GM19438 (cell line): ENCODE data around the gene EGFL8.
"Not testable (repeated sequence)": the region's sequence is repeated elsewhere in the genome, so short reads cannot be mapped to it uniquely, and the experiment has no call there.

Experiments
- ATAC-seq: cut with Tn5 transposase; IDR thresholded peaks from one replicate; pipeline ENCODE4 v1.9.1; 2021; ENCODE audit warnings: low read depth; ENCODE audit not compliant: unreplicated experiment

Gene EGFL8

GRCh38 chr6:32182555-32182981, 18.2 kb downstream of the EGFL8 start:
- ATAC-seq = no peak

DNA sequence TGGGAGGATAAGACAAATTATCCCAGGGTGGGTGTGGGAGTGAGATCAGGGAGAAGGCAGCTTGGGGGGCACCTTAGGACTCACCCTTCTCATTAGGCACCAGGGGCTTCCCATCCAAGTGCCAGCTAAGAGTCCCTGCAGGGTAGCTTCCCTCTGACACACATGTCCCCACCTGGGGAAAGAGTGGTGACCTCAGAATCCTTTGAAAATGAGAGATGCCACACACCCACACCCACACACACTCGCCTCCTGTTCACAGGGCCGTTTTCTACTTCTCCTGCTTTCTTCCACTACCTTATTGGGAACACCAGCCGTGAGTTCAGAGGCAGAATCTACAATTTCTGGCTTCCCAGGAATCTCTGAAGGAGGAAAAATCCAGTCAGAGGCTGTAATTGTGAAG, 18.6 kb downstream of the EGFL8 start:
- ATAC-seq = no peak

DNA sequence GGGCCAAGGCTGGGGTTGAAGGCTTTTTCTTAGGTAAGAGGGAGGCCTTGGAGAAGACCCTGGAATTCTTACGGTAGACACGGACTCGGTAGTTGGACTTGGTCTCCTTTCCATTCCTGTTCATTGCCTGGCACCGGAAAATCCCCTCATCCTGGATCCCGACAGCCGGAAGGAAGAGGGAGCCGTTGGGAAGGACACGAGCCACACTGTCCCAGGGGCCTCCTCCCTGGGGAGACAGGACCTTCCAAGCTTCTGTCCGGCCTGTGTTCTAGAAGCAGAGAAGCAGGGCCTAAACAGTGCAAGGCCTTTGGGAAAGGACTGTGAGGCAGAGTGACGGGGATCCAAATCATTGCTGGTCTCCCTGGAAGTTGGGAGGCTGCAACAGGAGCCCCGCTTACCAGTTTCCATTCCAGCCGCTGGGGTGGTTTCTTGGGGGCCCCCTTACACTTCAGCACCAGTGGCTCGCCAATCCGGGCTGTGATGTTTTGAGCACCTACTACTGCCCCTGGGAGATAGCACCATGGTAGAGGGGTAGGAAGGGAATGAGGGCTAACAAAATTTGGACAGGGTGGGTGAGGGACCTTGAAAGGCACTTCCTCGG, 19.2 kb downstream of the EGFL8 start:
- no peak for ATAC-seq

DNA sequence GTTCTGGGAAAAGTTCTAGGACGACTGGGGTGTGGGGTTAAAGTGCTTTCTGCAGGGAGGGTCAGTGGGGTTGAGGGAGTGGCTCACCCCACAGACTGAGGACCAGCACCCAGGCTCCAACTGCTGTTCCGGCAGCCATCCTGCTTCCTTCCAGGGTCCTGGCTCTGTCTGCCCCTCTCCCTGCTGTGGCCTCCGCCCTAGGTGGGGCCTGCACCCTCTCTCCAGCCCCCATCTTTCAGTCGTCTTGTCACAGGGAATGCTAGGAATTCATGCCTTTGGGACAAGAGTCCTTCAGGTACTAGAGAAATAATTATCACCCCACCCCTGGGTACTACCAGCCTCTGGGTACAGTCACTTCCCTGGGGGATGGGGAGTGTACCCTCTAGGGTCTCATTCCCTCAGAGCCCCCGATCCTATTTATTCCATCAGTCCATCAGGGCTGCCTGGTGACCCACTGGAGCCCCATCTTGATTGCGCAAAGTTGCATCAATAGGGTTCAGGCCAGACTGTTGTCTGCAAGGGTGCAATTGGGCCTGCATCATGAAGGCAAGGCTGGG, 19.8 kb downstream of the EGFL8 start, which contains the start of gene AGER:
AGER (minus strand) TSS at position 170 of the 557 bp plus-strand sequence; CDS start at position 139, 31 bp downstream.
- ATAC-seq = no peak

- not testable (repeated sequence) for ATAC-seq
These were observed 21.3 kb downstream of the EGFL8 start for GRCh38 chr6:32185681-32186131.

GRCh38 chr6:32186151-32186840, 21.9 kb downstream of the EGFL8 start:
- not testable (repeated sequence) for ATAC-seq

GRCh38 chr6:32187009-32187709, 22.8 kb downstream of the EGFL8 start:
- no peak for ATAC-seq

DNA sequence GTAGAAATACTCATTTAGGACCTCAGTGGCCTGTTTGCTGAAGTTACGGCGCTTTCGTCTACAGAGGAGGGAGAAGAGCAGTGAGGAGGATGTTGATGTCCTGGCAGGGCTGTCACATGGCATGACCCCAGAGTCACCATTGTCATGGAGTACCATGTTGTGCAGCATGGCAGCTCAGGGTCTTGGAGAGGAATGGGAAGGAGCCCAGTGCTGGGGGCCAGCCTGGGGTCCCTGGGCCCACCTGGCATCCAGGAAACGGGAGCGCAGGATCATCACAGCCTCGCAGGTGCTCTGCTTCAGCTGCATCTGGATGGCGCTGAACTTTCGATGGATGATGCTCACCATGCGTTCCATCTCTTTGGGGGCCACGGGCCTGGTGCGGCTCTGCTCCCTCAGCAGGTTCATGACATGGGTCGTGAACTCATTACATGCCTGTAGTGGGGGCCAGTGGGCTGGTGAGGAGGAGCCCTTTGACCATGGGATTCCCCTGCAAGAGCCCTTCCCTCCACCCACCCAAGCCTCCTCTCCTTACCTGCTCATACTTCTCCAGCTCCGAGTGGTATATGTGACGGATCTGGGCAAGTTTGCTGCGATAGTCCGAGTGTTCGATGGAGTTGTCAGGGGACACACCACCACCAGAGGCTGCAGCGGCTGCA, 23.5 kb downstream of the EGFL8 start:
- not testable (repeated sequence) for ATAC-seq

GRCh38 chr6:32188381-32189068, 24.1 kb downstream of the EGFL8 start:
- ATAC-seq = no peak

DNA sequence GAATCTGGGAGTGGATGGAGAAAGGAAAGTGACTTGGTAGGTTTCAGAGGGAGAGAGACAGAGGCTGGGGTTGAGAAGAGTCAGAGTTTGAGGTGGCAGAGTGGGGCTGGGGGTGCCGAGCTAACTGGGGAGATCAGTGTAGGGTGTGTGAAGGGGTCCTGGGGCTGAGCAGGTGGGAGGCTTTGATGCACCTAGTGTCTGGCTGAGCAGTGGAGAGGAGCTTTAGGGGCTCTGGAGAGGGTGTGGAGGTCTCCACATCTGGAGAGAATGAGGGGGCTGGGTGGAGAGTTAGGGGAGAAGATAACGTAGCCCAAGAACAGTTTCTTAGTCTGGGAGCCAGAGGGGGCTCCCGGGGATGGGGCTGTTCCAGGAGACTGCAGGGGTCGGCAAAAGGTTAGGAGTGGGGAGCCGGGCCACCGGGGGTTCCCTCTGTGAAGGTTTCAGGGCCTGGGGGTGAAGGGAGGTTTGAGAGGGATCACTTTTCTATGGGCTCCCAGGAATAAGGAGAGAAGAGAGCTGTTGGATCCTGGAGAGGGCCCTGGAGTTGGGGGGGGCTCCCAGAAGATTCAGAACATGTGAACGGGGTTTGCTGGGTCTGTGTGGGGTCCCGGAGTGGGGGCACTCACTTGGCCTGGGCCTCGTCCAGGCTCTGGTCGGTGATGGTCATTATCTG, 24.8 kb downstream of the EGFL8 start:
- ATAC-seq = no peak

DNA sequence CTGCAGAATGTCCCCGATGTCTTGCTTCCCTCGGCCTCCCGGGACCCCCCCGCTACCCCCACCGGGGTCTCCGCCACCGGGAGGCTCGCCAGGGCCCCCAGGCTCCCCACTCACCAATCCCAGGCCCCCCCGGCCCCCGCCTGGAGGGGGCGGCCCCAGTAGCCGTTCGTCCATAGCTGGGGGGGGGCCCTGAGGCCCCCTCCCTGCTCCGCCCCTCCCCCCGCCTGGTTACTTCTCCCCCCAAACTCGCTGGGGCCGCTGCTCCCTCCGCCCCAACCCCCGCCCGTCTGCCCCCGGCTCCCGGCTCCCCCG, 25.3 kb downstream of the EGFL8 start:
- no peak for ATAC-seq

- ATAC-seq = no peak
These were observed 25.9 kb downstream of the EGFL8 start, which contains the start of gene PBX2 for GRCh38 chr6:32190054-32190851. Gene PBX2 (minus strand): TSS chr6:32190202. CDS start chr6:32189915, 287 bp downstream.

DNA sequence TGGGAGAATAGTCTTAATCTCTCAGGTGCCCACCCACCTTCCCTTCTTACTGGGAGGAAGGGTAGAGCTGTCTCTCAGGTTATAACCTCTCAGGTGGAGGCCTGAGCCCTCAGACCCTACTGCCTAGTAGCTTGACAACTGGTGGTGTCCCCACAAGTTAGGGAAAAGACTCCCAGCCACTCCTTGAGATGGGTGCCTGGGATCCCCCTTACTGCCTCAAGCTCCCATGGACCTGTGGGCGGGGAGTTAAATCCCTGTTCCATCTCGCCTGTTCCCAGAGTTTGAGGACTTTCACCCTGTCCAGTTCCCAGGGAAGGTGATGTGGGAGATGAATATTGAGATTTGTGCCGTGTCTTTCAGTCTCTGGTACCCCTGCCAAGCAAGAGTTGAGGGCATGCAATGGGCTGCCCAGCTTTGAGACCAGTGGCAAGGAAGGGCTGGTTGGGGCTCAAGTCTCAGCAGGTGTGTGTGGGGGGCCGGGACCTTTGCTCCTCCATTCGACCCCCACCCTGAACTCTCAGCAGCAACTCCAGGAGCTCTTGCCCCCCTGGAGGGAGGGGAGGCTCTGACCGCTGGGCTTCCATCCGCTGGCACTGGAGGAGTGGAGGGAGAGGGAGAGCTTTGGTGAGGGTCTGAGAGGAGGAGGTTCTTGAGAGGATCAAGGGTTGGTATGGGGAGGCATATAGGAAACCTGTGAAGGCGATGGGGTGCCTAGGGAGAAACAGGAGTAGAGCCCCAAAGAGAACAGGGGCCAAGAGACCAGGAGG, 26.7 kb downstream of the EGFL8 start:
- no peak for ATAC-seq

DNA sequence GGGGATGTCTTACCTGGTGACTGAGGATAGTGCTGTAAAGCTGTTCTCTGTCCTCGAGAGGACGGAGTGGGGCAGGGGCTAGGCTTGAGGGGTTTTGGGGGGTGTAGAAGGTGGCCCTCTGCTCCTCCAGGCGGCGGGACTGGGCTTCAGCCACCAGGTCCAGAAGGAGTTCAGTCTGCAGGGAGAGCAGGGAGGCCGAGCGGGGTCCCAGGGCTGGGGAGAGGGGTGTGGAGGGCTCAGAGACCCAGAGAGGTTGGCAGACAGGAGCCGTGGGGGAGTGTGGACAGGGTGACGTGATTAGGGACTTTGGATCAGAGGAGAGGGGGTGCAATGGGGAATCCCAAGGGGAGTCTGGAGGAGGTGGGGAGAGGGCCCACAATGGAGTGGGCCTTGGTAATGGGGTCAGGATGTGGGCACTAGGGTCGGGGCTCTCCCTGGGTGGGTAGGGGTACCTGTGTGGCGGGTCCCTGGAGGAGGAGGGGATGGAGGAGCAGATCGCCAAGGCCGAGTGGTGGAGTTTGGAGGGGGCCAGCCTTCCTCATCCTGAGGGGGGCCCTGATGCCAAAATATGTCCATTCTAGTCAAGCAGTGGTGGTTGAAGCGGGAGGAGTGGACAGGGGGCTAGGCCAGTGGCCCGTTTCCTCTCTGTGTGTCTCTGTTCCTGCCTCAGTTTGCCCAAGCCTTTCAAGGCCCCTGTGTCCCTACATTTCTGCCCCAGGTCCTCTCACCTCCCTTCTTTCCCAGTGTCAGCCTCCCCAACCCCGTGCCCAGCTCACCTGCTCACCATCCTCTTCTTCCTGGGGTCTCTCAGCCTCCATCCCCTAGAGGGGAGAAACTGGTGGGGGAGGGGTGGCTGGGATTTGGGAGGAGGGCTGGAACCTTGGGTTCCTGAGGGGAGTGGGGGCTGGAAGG, 27.6 kb downstream of the EGFL8 start:
- no peak for ATAC-seq

- ATAC-seq = no peak
These were observed 28.2 kb downstream of the EGFL8 start, which contains the start of gene GPSM3 for GRCh38 chr6:32192608-32193039. Gene GPSM3 (minus strand): TSS chr6:32192643. CDS start chr6:32192513, 130 bp downstream.

GRCh38 chr6:32193096-32193495, 28.7 kb downstream of the EGFL8 start:
- not testable (repeated sequence) for ATAC-seq

GRCh38 chr6:32194388-32194787, 30.0 kb downstream of the EGFL8 start:
- no peak for ATAC-seq
